Brain microvascular endothelial cell (primary cell): ENCODE measurements around the gene LRP5.
"Not testable (repeated sequence)": the region's sequence is repeated elsewhere in the genome, so short reads cannot be mapped to it uniquely, and the experiment has no call there.

Experiments used
- DNase-seq: peaks from one replicate; pipeline ENCODE4 v3.0.0-alpha.2; 2020
- H3K27ac ChIP-seq: fragments of 250-450 bp; sonication (Bioruptor Pico); 2 replicates; pipeline ENCODE4 v1.5.1; 2020; ENCODE audit warnings: mild to moderate bottlenecking, moderate library complexity
- H3K27me3 ChIP-seq: fragments of 250-450 bp; sonication (Bioruptor Pico); replicated peaks from 2 replicates; pipeline ENCODE4 v1.5.1; 2020; ENCODE audit warnings: mild to moderate bottlenecking
- H3K36me3 ChIP-seq: fragments of 250-450 bp; sonication (Bioruptor Pico); replicated peaks from 2 replicates; pipeline ENCODE4 v1.5.1; 2020; ENCODE audit warnings: mild to moderate bottlenecking
- H3K4me3 ChIP-seq: 2 replicates; pipeline ENCODE4 v1.5.1; 2011; ENCODE audit warnings: low read depth, mild to moderate bottlenecking, control low read depth, low read length, moderate library complexity
- CTCF ChIP-seq: IDR thresholded peaks from 2 replicates; pipeline ENCODE4 v1.5.1; 2011; ENCODE audit warnings: low read depth, mild to moderate bottlenecking, moderate library complexity, low read length, control low read depth, inconsistent platforms; ENCODE audit errors: missing control alignments
- in situ Hi-C: cut with HindIII; loops from 2 replicates; pipeline ENCODE4 v1.10.0; 2017; ENCODE audit warnings: low sequenced_read_pairs, low pct_ligation_motif_present

LRP5 gene

GRCh38 chr11:68454767-68455166, 142.4 kb downstream of the LRP5 start:
- no peaks in the 10 kb centered on the region for H3K27me3 ChIP-seq
- H3K4me3 ChIP-seq, result no peak overlapping the region
- H3K36me3 ChIP-seq, result no peaks in the 10 kb centered on the region
- no peak for TF ChIP-seq CTCF
- no peak for DNase-seq
- no peak overlapping the region for H3K27ac ChIP-seq
- in situ Hi-C loops, result no loop called here

- in situ Hi-C loops, result no loop called here
- no peak for TF ChIP-seq CTCF
- H3K4me3 ChIP-seq, result no peak overlapping the region
Observed at GRCh38 chr11:68455485-68455884, 143.1 kb downstream of the LRP5 start.

GRCh38 chr11:68457216-68457897, 145.0 kb downstream of the LRP5 start:
- TF ChIP-seq CTCF, result no peak
- Histone ChIP-seq H3K27me3 (no peaks in the 10 kb centered on the region), H3K4me3 (no peak overlapping the region), H3K36me3 (no peaks in the 10 kb centered on the region), H3K27ac (no peak overlapping the region)
- no peak for DNase-seq
- in situ Hi-C loops, result no loop called here

More at GRCh38 chr11:68455485-68455884, 143.1 kb downstream of the LRP5 start:
- Histone ChIP-seq H3K36me3 (no peaks in the 10 kb centered on the region), H3K27me3 (no peaks in the 10 kb centered on the region), H3K27ac (no peak overlapping the region)
- no peak for DNase-seq

- in situ Hi-C loops, result no loop called here
- DNase-seq, result no peak
- no peak for TF ChIP-seq CTCF
Observed at GRCh38 chr11:68457898-68458249, 145.5 kb downstream of the LRP5 start.

GRCh38 chr11:68458340-68458739, 145.9 kb downstream of the LRP5 start:
- in situ Hi-C loops, H3K4me3 ChIP-seq, DNase-seq, H3K27ac ChIP-seq, H3K27me3 ChIP-seq, H3K36me3 ChIP-seq: not testable (repeated sequence)

More at GRCh38 chr11:68457898-68458249, 145.5 kb downstream of the LRP5 start:
- Histone ChIP-seq H3K4me3 (no peak overlapping the region), H3K27ac (no peak overlapping the region), H3K27me3 (no peaks in the 10 kb centered on the region), H3K36me3 (no peaks in the 10 kb centered on the region)

- TF ChIP-seq CTCF, result no peak
- H3K27ac ChIP-seq, result peak overlapping the region; percentile 88
- H3K36me3 ChIP-seq, result no peaks in the 10 kb centered on the region
- H3K27me3 ChIP-seq, result no peaks in the 10 kb centered on the region
- in situ Hi-C loops, result no loop called here
- peak overlapping the region; percentile 82 for H3K4me3 ChIP-seq
- peak; percentile 99 for DNase-seq
Observed at GRCh38 chr11:68459886-68460740, 147.7 kb downstream of the LRP5 start.
